HepG2 (cell line): ENCODE data around the gene LPO. TPM values are rescaled to one million over a fixed set of nuclear protein-coding genes. Genes with fewer than 3 reads are reported as not detected.
A peak's percentile ranks its signal among the peaks of the same experiment; 100 is the strongest.

Experiments
- ARID4A ChIP-seq: sonication (generic); formaldehyde crosslinking; IDR thresholded peaks from 2 replicates; pipeline ENCODE4 v1.5.0; 2020; ENCODE audit warnings: mild to moderate bottlenecking, missing genetic modification reagents, borderline replicate concordance
- CHD2 ChIP-seq: IDR thresholded peaks from 2 replicates; pipeline ENCODE4 v1.6.1; 2011; ENCODE audit warnings: low read depth, low read length, improper control_type of control experiment
- HNF1B ChIP-seq: sonication (generic); formaldehyde crosslinking; IDR thresholded peaks from 2 replicates; pipeline ENCODE4 v1.5.1; 2020; ENCODE audit warnings: mild to moderate bottlenecking, moderate library complexity, missing genetic modification reagents
- MAX ChIP-seq: IDR thresholded peaks from 2 replicates; pipeline ENCODE4 v1.6.1; 2012; ENCODE audit warnings: inconsistent platforms
- MBD4 ChIP-seq: IDR thresholded peaks from 2 replicates; pipeline ENCODE4 v1.6.1; 2012; ENCODE audit warnings: low read length, inconsistent platforms, borderline replicate concordance
- MXD1 ChIP-seq: sonication (generic); formaldehyde crosslinking; IDR thresholded peaks from 2 replicates; pipeline ENCODE4 v1.4.0; 2020; ENCODE audit warnings: mild to moderate bottlenecking, missing genetic modification reagents
- MYC ChIP-seq: sonication (generic); formaldehyde crosslinking; IDR thresholded peaks from 2 replicates; pipeline ENCODE4 v1.9.0; 2021; ENCODE audit warnings: missing genetic modification reagents, borderline replicate concordance
- PHB2 ChIP-seq: fragments of 450-650 bp; IDR thresholded peaks from 2 replicates; pipeline ENCODE4 v1.6.1; 2018; ENCODE audit not compliant: partially characterized antibody
- RARA ChIP-seq: IDR thresholded peaks from 2 replicates; pipeline ENCODE4 v1.6.1; 2016; ENCODE audit warnings: missing genetic modification reagents, missing compliant biosample characterization
- SOX5 ChIP-seq: IDR thresholded peaks from 2 replicates; pipeline ENCODE4 v1.6.1; 2016; ENCODE audit warnings: borderline replicate concordance
- SUZ12 ChIP-seq: fragments of 150-350 bp; IDR thresholded peaks from 2 replicates; pipeline ENCODE4 v1.6.1; 2014; ENCODE audit warnings: low read depth, low read length
- ZFY ChIP-seq: sonication (generic); formaldehyde crosslinking; IDR thresholded peaks from 2 replicates; pipeline ENCODE4 v1.4.0; 2020; ENCODE audit warnings: missing genetic modification reagents
- ZNF207 ChIP-seq: fragments of 450-650 bp; IDR thresholded peaks from 2 replicates; pipeline ENCODE4 v1.6.1; 2016; ENCODE audit warnings: antibody characterized with exemption, borderline replicate concordance
- ZNF260 ChIP-seq: sonication (generic); formaldehyde crosslinking; IDR thresholded peaks from 2 replicates; pipeline ENCODE4 v1.4.0; 2020; ENCODE audit warnings: missing genetic modification reagents, low read depth, mild to moderate bottlenecking, borderline replicate concordance
- ZNF484 ChIP-seq: sonication (generic); formaldehyde crosslinking; IDR thresholded peaks from 2 replicates; pipeline ENCODE4 v1.5.1; 2020; ENCODE audit warnings: mild to moderate bottlenecking, low read depth, missing genetic modification reagents, borderline replicate concordance
- ZNF501 ChIP-seq: sonication (generic); formaldehyde crosslinking; IDR thresholded peaks from 2 replicates; pipeline ENCODE4 v1.5.1; 2020; ENCODE audit warnings: mild to moderate bottlenecking, moderate library complexity, missing genetic modification reagents
- ZNF558 ChIP-seq: sonication (generic); formaldehyde crosslinking; IDR thresholded peaks from 2 replicates; pipeline ENCODE4 v1.9.0; 2022; ENCODE audit warnings: mild to moderate bottlenecking, missing genetic modification reagents, borderline replicate concordance
- ZNF563 ChIP-seq: sonication (generic); formaldehyde crosslinking; IDR thresholded peaks from 2 replicates; pipeline ENCODE4 v1.8.0; 2022; ENCODE audit warnings: mild to moderate bottlenecking, moderate library complexity, missing genetic modification reagents
- ZNF619 ChIP-seq: sonication (generic); formaldehyde crosslinking; IDR thresholded peaks from 2 replicates; pipeline ENCODE4 v1.4.0; 2020; ENCODE audit warnings: mild to moderate bottlenecking, missing genetic modification reagents
- ZNF7 ChIP-seq: IDR thresholded peaks from 2 replicates; pipeline ENCODE4 v1.6.1; 2016; ENCODE audit warnings: missing biosample characterization, missing genetic modification reagents
- ZNF704 ChIP-seq: sonication (generic); formaldehyde crosslinking; IDR thresholded peaks from 2 replicates; pipeline ENCODE4 v1.8.1; 2023; ENCODE audit warnings: mild to moderate bottlenecking, inconsistent platforms, moderate library complexity, missing genetic modification reagents, borderline replicate concordance
- polyA plus RNA-seq, 8 experiments: library from polyadenylated mRNA; depleted of rRNA in 3 of 8; stranded (reverse) in 7 of 8; unstranded in 1 of 8; fragments of >200 nt; fragmentation: Illumina TruSeq in 4 of 8; extraction: Trizol in 4 of 8; gene quantifications; 2 replicates each; pipeline versions ENCODE4 v1.2.1 to v1.2.3, GENCODE V29; 2011 to 2016; ENCODE audit warnings: low read depth in 4 of 8, missing spikeins in 1 of 8, mixed read lengths in 1 of 8; ENCODE audit not compliant: insufficient read depth in 1 of 8
- total RNA-seq, 5 experiments: library from RNA; depleted of rRNA; stranded (reverse); fragments of >200 nt; fragmentation: Illumina TruSeq; extraction: Trizol; gene quantifications; 2 replicates each; pipeline ENCODE4 v1.2.3, GENCODE V29; 2016; ENCODE audit warnings: low read depth in 1 of 5

Gene LPO
- total and polyA plus RNA-seq, 2 of the 13 experiments (the other 11 are each of a cell fraction or from before 2014, with no cell fraction given) = not detected

GRCh38 chr17:58279016-58279711 lies 40.8 kb downstream of the LPO start (continued):
- peak; percentile 41; the same call in 1 of the 2 replicates for TF ChIP-seq MXD1 (CRISPR knock-in tag)
- no peak for TF ChIP-seq SUZ12
- TF ChIP-seq CHD2 = peak; percentile 81
- TF ChIP-seq MBD4 = no peak
- peak; percentile 54 for TF ChIP-seq RARA (CRISPR knock-in tag)
- no peak for TF ChIP-seq ZNF484 (CRISPR knock-in tag)
- peak; percentile 36; the same call in 1 of the 2 replicates for TF ChIP-seq ZNF501
- 0 out of 2 replicates have a peak, but pooled peaks have one; percentile 27 for TF ChIP-seq ZNF563 (CRISPR knock-in tag)
- TF ChIP-seq SOX5 (CRISPR knock-in tag) = no peak
- TF ChIP-seq HNF1B (CRISPR knock-in tag) = no peak
- no peak for TF ChIP-seq PHB2
- TF ChIP-seq ZNF704 = 0 out of 2 replicates have a peak, but pooled peaks have one; percentile 38
- 0 out of 2 replicates have a peak, but pooled peaks have one; percentile 39 for TF ChIP-seq ZNF558
- no peak for TF ChIP-seq ZNF260 (CRISPR knock-in tag)
- TF ChIP-seq ARID4A (CRISPR knock-in tag) = no peak
- no peak for TF ChIP-seq ZNF7 (CRISPR knock-in tag)
- TF ChIP-seq ZFY (CRISPR knock-in tag) = 0 out of 2 replicates have a peak, but pooled peaks have one; percentile 14
- no peak for TF ChIP-seq ZNF619
- TF ChIP-seq ZNF207 = no peak
- 0 out of 2 replicates have a peak, but pooled peaks have one; percentile 30 for TF ChIP-seq MYC (CRISPR knock-in tag)
- TF ChIP-seq MAX = peak; percentile 71
